ENCODE data around the gene JAGN1.

- TF ChIP-seq CTCF (IDR thresholded peaks at IDR 0.05) = peak in 4 of 6 experiments; percentile 12 to 38 (median 26)
- no peak for TF ChIP-seq POLR2A (IDR thresholded peaks at IDR 0.05)
Measured at GRCh38 chr3:9934235-9934621, 43.8 kb downstream of the JAGN1 start.
